NCI-H1436 treated with DMSO at 0.1 percent for 48 hours (cell line): ENCODE measurements around the gene GAB1.
A peak's percentile ranks its signal among the peaks of the same experiment; 100 is the strongest.

Experiments
- DNase-seq: peaks from one replicate; lab custom pipeline; 2025; lab: John Stamatoyannopoulos, UW

GAB1 gene

GRCh38 chr4:143489106-143489505, 152.4 kb downstream of the GAB1 start:
- no peak for DNase-seq

- DNase-seq, result no peak
Observed at GRCh38 chr4:143498021-143498420, 161.3 kb downstream of the GAB1 start.

GRCh38 chr4:143502231-143502630, 165.6 kb downstream of the GAB1 start:
- no peak for DNase-seq

GRCh38 chr4:143506031-143506430, 169.4 kb downstream of the GAB1 start:
- DNase-seq, result no peak

- no peak for DNase-seq
Observed at GRCh38 chr4:143511906-143512305, 175.2 kb downstream of the GAB1 start.

- no peak for DNase-seq
Observed at GRCh38 chr4:143512978-143513313, 176.3 kb downstream of the GAB1 start.

- DNase-seq, result peak; percentile 94
Observed at GRCh38 chr4:143513314-143514168, 176.9 kb downstream of the GAB1 start, which contains the start of gene SMARCA5. TSS of gene SMARCA5 (plus strand) at chr4:143513702. CDS start at chr4:143513925, 223 bp downstream.

- no peak for DNase-seq
Observed at GRCh38 chr4:143514169-143514495, 177.5 kb downstream of the GAB1 start.

GRCh38 chr4:143514497-143514896, 177.8 kb downstream of the GAB1 start:
- no peak for DNase-seq

- DNase-seq, result no peak
Observed at GRCh38 chr4:143514901-143515300, 178.2 kb downstream of the GAB1 start.

GRCh38 chr4:143515905-143516304, 179.2 kb downstream of the GAB1 start:
- no peak for DNase-seq

GRCh38 chr4:143517764-143518163, 181.1 kb downstream of the GAB1 start:
- DNase-seq, result no peak
